Measurements from ENCODE around the gene FGGY. TPM values are rescaled to one million over a fixed set of nuclear protein-coding genes. Genes with fewer than 3 reads are reported as not detected.

The FGGY gene
- total RNA-seq, 1 donor from 2014 or later: 18.2 TPM

DNA sequence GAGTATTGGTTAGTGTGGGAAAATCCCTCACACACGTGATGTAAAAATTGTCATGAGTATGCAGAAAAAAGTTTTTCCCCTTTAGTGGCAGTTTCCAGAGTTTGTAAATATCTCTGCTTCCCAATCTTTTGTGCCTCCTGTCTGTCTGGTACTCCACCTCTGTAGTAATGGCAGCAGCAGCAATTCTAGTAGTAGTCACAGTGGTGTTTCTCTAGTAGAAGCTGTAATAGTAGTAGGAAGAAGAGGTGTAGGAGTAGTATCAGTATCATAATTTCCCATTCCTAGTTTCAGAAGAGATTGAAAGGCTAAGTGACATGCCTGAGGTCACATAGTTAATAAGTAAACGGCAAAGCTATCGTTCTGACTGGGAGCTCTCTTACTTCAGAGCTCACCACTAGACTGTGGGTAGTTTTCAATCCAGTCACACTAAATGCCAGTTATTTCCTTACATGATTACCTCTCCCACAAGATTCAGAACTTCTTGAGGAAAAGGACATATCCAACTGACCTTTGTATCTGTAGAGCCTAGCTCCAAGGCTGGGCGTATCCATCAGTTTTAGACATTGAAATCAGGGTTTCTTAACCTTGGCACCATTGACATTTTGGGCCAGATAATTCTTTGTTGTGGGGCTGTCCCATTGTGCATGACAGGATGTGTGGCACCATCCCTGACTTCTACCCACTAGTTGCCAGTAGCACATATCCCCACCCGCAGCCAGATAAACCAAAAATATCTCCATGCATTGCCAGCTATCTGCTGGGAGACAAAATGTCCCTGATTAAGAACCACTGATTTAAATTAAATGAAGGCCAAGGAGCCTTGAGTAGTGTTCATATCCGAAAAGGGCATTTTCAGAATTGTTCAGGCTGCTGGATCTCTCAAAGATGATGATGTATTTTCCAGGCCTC is 135.9 kb downstream of the FGGY start:
- Mint-ChIP-seq H3K4me3 (ENCODE audit: low read depth) (no peak overlapping the region), H3K27ac (no peak overlapping the region), H3K36me3 (ENCODE audit: insufficient read depth) (no peaks in the 10 kb centered on the region), H3K27me3 (no peaks in the 10 kb centered on the region), H3K9me3 (ENCODE audit: low read depth) (no peaks in the 10 kb centered on the region), H3K4me1 (ENCODE audit: low read depth) (peaks cover 19% of the 10 kb centered on the region)
- TF ChIP-seq, protein P1, sequence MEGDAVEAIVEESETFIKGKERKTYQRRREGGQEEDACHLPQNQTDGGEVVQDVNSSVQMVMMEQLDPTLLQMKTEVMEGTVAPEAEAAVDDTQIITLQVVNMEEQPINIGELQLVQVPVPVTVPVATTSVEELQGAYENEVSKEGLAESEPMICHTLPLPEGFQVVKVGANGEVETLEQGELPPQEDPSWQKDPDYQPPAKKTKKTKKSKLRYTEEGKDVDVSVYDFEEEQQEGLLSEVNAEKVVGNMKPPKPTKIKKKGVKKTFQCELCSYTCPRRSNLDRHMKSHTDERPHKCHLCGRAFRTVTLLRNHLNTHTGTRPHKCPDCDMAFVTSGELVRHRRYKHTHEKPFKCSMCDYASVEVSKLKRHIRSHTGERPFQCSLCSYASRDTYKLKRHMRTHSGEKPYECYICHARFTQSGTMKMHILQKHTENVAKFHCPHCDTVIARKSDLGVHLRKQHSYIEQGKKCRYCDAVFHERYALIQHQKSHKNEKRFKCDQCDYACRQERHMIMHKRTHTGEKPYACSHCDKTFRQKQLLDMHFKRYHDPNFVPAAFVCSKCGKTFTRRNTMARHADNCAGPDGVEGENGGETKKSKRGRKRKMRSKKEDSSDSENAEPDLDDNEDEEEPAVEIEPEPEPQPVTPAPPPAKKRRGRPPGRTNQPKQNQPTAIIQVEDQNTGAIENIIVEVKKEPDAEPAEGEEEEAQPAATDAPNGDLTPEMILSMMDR (IDR thresholded peaks at IDR 0.05; ENCODE audit: unreplicated experiment): no peak
- no peak for DNase-seq (ENCODE audit: low spot score, unreplicated experiment)

DNA sequence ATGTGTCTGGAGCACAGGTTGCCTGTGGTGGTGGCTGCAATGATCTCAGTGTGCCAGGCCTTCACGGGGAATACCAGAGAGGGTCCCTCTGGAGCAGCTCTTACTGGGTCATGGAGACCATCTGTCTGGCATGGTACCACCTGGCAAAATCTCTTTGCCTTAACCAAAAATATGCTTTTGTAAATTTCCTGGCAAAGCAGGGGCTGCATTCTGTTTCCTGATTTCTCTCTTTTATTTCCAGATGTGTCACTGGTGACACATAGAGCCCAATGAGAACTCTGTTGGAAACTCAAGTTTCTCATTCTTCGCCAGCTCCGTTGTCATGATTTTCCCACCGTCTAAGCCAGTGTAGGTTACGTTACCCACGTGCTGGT is 136.5 kb downstream of the FGGY start:
- Mint-ChIP-seq H3K4me3 (ENCODE audit: low read depth) (no peak overlapping the region), H3K27me3 (no peaks in the 10 kb centered on the region), H3K4me1 (ENCODE audit: low read depth) (peaks cover 17% of the 10 kb centered on the region), H3K27ac (no peak overlapping the region), H3K36me3 (ENCODE audit: insufficient read depth) (no peaks in the 10 kb centered on the region), H3K9me3 (ENCODE audit: low read depth) (no peaks in the 10 kb centered on the region)
- DNase-seq (ENCODE audit: low spot score, unreplicated experiment): no peak
- TF ChIP-seq, protein P1 (IDR thresholded peaks at IDR 0.05; ENCODE audit: unreplicated experiment): no peak

DNA sequence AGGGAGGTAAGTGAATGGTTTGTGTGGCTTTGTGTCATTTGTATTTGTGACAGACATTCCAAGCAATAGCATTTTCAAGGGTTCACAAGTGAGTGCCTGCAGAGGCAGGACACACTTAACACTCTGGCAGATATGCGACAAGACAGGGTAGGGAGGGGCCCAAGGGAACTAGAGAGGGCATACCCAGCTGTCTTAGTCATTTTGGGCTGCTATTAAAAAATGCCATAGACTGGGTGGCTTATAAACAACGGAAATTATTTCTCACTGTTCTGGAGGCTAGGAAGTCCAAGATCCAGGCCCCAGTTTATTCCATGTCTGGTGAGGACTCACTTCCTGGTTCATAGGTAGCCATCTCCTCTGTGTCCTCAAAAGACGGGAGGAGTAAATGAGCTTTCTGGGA is 137.4 kb downstream of the FGGY start:
- no peak overlapping the region for H3K27ac Mint-ChIP-seq
- H3K36me3 Mint-ChIP-seq (ENCODE audit: insufficient read depth): no peaks in the 10 kb centered on the region
- H3K4me3 Mint-ChIP-seq (ENCODE audit: low read depth): no peak overlapping the region

DNA sequence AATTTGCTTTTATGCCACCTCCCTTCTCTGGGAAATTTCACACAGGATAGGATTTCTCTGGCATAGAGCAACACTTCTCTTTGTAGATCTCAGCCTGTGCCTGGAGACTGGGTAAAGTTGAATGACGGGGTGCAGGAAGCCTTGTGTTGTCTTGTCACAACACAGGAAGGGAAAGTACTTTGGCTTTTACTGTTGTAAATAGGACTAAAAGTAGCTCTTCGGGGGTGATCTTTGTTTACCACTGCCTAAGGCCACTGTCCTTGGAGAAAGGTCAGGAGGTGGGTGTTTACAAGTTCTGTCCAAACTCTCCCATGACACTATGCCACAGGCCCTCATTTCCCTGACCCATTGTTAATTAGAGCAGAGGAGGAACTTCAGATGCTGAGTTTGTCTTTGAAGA is 139.7 kb downstream of the FGGY start:
- DNase-seq (ENCODE audit: low spot score, unreplicated experiment): no peak
- Mint-ChIP-seq H3K4me1 (ENCODE audit: low read depth) (peaks cover 20% of the 10 kb centered on the region), H3K27ac (no peak overlapping the region), H3K4me3 (ENCODE audit: low read depth) (no peak overlapping the region), H3K9me3 (ENCODE audit: low read depth) (no peaks in the 10 kb centered on the region), H3K27me3 (no peaks in the 10 kb centered on the region), H3K36me3 (ENCODE audit: insufficient read depth) (no peaks in the 10 kb centered on the region)
- TF ChIP-seq, protein P1 (IDR thresholded peaks at IDR 0.05; ENCODE audit: unreplicated experiment): no peak

More for the DNA sequence above, 137.4 kb downstream of the FGGY start:
- no peaks in the 10 kb centered on the region for H3K9me3 Mint-ChIP-seq (ENCODE audit: low read depth)
- no peak for DNase-seq (ENCODE audit: low spot score, unreplicated experiment)
- no peaks in the 10 kb centered on the region for H3K27me3 Mint-ChIP-seq
- TF ChIP-seq, protein P1 (IDR thresholded peaks at IDR 0.05; ENCODE audit: unreplicated experiment): no peak
- peaks cover 16% of the 10 kb centered on the region for H3K4me1 Mint-ChIP-seq (ENCODE audit: low read depth)

DNA sequence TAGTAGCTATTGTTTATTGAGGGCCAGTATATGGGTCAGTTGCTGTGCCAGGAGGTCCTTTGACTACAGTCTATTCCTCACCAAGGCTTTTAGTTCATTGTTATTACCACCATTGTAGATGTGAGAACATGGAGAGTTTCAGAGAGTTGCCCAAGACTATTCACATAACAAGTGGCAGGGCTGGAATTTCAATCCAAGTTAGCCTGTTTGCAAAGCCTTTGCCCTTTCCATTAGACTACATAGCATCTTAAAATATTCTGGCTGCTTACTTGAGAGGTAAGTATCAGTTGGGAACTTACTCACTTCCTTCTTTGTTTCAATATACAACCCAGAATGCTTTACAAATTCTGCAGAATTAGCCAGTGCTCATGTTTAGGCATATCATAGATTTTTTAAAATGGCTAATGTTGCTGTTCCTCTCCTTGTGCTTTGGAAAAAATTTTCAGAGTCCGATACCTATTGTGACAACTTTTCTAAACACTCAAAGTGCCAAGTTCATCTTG is 141.2 kb downstream of the FGGY start:
- H3K27ac Mint-ChIP-seq: no peak overlapping the region
- no peaks in the 10 kb centered on the region for H3K9me3 Mint-ChIP-seq (ENCODE audit: low read depth)
- no peaks in the 10 kb centered on the region for H3K27me3 Mint-ChIP-seq
- no peak for DNase-seq (ENCODE audit: low spot score, unreplicated experiment)
- TF ChIP-seq, protein P1 (IDR thresholded peaks at IDR 0.05; ENCODE audit: unreplicated experiment): no peak
- no peaks in the 10 kb centered on the region for H3K36me3 Mint-ChIP-seq (ENCODE audit: insufficient read depth)
- H3K4me1 Mint-ChIP-seq (ENCODE audit: low read depth): peaks cover 14% of the 10 kb centered on the region
- no peak overlapping the region for H3K4me3 Mint-ChIP-seq (ENCODE audit: low read depth)
